Measurements from ENCODE around the gene MEIS1. TPM values are rescaled to one million over a fixed set of nuclear protein-coding genes. Genes with fewer than 3 reads are reported as not detected.

MEIS1 gene
- total and polyA plus RNA-seq, 2 experiments from 2014 or later = 0.16 to 0.28 TPM

DNA sequence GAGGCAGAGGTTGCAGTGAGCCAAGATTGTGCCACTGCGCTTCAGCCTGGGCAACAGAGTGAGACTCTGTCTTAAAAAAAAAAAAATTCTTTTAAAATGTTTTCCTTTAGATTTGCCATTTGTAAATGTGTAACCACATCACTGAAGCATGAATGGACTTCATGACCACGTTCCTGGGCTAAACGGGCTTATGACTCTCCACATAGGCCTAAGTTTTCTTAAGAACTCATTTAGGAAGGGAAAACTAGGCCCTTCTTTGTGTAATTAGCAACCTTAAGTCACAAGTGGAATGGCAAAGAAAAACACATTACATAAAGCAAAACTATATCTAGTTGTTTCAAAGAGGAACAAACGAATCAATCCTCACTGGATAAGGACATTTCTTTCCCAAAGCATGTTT lies 99.5 kb downstream of the MEIS1 start (continued):
- TF ChIP-seq CTCF (conservative IDR thresholded peaks at IDR 0.05; ENCODE audit: low read depth in 2 of 2) = no peak
- TF ChIP-seq, protein P1, sequence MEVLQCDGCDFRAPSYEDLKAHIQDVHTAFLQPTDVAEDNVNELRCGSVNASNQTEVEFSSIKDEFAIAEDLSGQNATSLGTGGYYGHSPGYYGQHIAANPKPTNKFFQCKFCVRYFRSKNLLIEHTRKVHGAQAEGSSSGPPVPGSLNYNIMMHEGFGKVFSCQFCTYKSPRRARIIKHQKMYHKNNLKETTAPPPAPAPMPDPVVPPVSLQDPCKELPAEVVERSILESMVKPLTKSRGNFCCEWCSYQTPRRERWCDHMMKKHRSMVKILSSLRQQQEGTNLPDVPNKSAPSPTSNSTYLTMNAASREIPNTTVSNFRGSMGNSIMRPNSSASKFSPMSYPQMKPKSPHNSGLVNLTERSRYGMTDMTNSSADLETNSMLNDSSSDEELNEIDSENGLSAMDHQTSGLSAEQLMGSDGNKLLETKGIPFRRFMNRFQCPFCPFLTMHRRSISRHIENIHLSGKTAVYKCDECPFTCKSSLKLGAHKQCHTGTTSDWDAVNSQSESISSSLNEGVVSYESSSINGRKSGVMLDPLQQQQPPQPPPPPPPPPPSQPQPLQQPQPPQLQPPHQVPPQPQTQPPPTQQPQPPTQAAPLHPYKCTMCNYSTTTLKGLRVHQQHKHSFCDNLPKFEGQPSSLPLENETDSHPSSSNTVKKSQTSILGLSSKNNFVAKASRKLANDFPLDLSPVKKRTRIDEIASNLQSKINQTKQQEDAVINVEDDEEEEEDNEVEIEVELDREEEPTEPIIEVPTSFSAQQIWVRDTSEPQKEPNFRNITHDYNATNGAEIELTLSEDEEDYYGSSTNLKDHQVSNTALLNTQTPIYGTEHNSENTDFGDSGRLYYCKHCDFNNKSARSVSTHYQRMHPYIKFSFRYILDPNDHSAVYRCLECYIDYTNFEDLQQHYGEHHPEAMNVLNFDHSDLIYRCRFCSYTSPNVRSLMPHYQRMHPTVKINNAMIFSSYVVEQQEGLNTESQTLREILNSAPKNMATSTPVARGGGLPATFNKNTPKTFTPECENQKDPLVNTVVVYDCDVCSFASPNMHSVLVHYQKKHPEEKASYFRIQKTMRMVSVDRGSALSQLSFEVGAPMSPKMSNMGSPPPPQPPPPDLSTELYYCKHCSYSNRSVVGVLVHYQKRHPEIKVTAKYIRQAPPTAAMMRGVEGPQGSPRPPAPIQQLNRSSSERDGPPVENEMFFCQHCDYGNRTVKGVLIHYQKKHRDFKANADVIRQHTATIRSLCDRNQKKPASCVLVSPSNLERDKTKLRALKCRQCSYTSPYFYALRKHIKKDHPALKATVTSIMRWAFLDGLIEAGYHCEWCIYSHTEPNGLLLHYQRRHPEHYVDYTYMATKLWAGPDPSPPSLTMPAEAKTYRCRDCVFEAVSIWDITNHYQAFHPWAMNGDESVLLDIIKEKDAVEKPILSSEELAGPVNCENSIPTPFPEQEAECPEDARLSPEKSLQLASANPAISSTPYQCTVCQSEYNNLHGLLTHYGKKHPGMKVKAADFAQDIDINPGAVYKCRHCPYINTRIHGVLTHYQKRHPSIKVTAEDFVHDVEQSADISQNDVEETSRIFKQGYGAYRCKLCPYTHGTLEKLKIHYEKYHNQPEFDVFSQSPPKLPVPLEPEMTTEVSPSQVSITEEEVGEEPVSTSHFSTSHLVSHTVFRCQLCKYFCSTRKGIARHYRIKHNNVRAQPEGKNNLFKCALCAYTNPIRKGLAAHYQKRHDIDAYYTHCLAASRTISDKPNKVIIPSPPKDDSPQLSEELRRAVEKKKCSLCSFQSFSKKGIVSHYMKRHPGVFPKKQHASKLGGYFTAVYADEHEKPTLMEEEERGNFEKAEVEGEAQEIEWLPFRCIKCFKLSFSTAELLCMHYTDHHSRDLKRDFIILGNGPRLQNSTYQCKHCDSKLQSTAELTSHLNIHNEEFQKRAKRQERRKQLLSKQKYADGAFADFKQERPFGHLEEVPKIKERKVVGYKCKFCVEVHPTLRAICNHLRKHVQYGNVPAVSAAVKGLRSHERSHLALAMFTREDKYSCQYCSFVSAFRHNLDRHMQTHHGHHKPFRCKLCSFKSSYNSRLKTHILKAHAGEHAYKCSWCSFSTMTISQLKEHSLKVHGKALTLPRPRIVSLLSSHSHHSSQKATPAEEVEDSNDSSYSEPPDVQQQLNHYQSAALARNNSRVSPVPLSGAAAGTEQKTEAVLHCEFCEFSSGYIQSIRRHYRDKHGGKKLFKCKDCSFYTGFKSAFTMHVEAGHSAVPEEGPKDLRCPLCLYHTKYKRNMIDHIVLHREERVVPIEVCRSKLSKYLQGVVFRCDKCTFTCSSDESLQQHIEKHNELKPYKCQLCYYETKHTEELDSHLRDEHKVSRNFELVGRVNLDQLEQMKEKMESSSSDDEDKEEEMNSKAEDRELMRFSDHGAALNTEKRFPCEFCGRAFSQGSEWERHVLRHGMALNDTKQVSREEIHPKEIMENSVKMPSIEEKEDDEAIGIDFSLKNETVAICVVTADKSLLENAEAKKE (CRISPR knock-in tag; IDR thresholded peaks at IDR 0.05) = no peak

- H4K20me1 ChIP-seq (replicated peaks; ENCODE audit: insufficient read depth) = no peaks in the 10 kb centered on the region
- no peak overlapping the region for H3K4me3 ChIP-seq
- no peak overlapping the region for H3K27ac ChIP-seq (ENCODE audit: low read depth)
- Mint-ChIP-seq H3K9me3 (no peaks in the 10 kb centered on the region), H3K36me3 (ENCODE audit: low read depth) (no peaks in the 10 kb centered on the region), H3K27me3 (ENCODE audit: insufficient read depth, low read depth, poor library complexity) (no peaks in the 10 kb centered on the region), H3K4me3 (no peak overlapping the region), H3K4me1 (peaks cover 24% of the 10 kb centered on the region), H3K27ac (no peak overlapping the region)
- no peaks in the 10 kb centered on the region for H3K36me3 ChIP-seq (ENCODE audit: insufficient read depth)
- no peak overlapping the region for H3K4me2 ChIP-seq
- peaks cover 18% of the 10 kb centered on the region for H3K4me1 ChIP-seq (ENCODE audit: insufficient read depth)
- 0 out of 2 replicates have a peak overlapping the region, but pooled peaks have one; percentile 8 for H2AFZ ChIP-seq
- ATAC-seq (no peak), DNase-seq (ENCODE audit: low spot score) (no peak)
- H3K9me2 ChIP-seq (ENCODE audit: insufficient read depth) = no peaks in the 10 kb centered on the region
- H3F3A ChIP-seq (replicated peaks; ENCODE audit: low read depth) = no peaks in the 10 kb centered on the region
- no peak for TF ChIP-seq CREB1 (CRISPR knock-in tag; IDR thresholded peaks at IDR 0.05; ENCODE audit: low read depth)
- TF ChIP-seq CTCF (conservative IDR thresholded peaks at IDR 0.05; ENCODE audit: low read depth in 2 of 2) = no peak
- TF ChIP-seq ZNF331 (CRISPR knock-in tag; IDR thresholded peaks at IDR 0.05; ENCODE audit: low read depth) = no peak
- no peak for TF ChIP-seq JUNB (IDR thresholded peaks at IDR 0.05; ENCODE audit: unreplicated experiment)
- no peak for TF ChIP-seq NANOG (IDR thresholded peaks at IDR 0.05; ENCODE audit: borderline replicate concordance)
- TF ChIP-seq POLR2AphosphoS5 (IDR thresholded peaks at IDR 0.05; ENCODE audit: low read depth) = no peak
- no peak for TF ChIP-seq EZH2 (IDR thresholded peaks at IDR 0.05; ENCODE audit: low read depth, unreplicated experiment)
- H3K79me2 ChIP-seq (replicated peaks; ENCODE audit: insufficient read depth) = no peaks in the 10 kb centered on the region
- H3K27me3 ChIP-seq (ENCODE audit: insufficient read depth) = no peaks in the 10 kb centered on the region
These were observed 100.8 kb downstream of the MEIS1 start for GRCh38 chr2:66535574-66536289.
